ENCODE measurements around the gene CDCA4. TPM values are rescaled to one million over a fixed set of nuclear protein-coding genes. Genes with fewer than 3 reads are reported as not detected.

Gene CDCA4
- total RNA-seq, 2 experiments from 2014 or later, result 17.7 to 18.8 TPM

DNA sequence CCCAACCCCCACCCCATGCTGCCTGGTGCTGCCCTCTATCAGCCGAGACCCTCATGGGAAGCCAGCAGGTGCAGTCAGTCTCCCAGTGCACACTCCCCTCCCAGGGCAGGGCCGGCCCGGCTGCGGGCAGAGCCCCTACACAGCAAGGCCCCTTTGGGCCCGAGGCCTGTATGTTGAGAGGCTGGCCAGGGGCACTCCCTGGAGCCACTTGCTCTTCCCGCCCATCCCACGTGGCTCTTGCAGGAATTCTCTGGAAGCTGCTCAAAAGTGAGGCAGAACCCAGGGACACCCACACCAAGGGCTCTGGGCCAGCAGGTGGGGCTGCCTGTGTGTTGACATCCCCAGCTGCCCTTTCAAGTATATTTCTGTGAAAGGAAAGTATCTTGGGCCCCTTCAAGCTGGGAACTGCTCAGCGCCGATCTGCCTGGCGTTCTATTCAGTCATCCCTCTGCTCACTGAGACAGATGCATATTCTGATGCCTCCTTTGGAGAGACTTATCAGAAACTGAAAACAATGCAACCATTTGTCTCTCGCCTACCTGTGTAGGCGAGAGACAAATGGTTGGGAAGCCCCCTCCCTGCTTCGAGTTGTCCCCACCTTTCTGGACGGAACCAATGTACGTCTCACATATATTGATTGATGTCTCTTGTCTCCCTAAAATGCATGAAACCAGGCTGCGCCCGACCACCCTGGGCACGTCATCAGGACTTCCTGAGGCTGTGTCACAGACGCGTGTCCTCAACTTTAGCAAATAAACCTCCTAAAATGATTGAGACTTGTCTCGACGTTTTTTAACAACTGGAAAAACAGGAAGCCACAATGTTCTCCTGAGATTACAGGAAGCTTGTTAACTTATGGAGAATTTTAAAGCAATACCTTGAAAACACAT is 38.4 kb upstream of the CDCA4 start:
- ChIA-PET CTCF (interaction anchor here (1.0 to 9.9 kb wide), 7 partner anchors 14 to 84 kb away, joined by 3 to 75 read pairs (median 4); no protein-coding TSS in a partner anchor), POLR2A (interaction anchor here (0.6 to 4.1 kb wide), 9 partner anchors 12 to 43 kb away, joined by 3 to 34 read pairs (median 3); partner anchors contain the start of gene CDCA4)
- intact Hi-C loops (cut with DNase I, micrococcal nuclease), result loop anchor here (1.0 kb wide), 2 partner anchors 27 to 38 kb away; partner anchors contain the start of gene CDCA4 (in 1 of the 2)
- no peaks in the 10 kb centered on the region for H3K9me3 Mint-ChIP-seq
- peaks cover 53% of the 10 kb centered on the region for H3K4me1 Mint-ChIP-seq (ENCODE audit: low read depth)
- TF ChIP-seq CTCF (IDR thresholded peaks at IDR 0.05), result peak; percentile 35
- H3K36me3 Mint-ChIP-seq (ENCODE audit: low read depth), result peaks cover 49% of the 10 kb centered on the region
- H3K4me3 ChIP-seq (ENCODE audit: low read length), result peak overlapping the region; percentile 82
- DNase-seq, result peak in 11 of 14 experiments; percentile 27 to 86 (median 74)
- ATAC-seq (ENCODE audit: poor library complexity), result peak; percentile 77
- H3K27me3 ChIP-seq (ENCODE audit: control insufficient read depth in 1 of 2, insufficient read depth in 2 of 2, low read length in 2 of 2), result no peaks in the 10 kb centered on the region
- H3K27ac Mint-ChIP-seq, result peak overlapping the region; percentile 91
- H3K4me3 Mint-ChIP-seq, result peak overlapping the region; percentile 89
- H3K4me1 ChIP-seq (ENCODE audit: insufficient read depth, low read length), result peaks cover 63% of the 10 kb centered on the region
- no peaks in the 10 kb centered on the region for H3K9me3 ChIP-seq (ENCODE audit: control insufficient read depth in 1 of 2, insufficient read depth in 1 of 2, low read length in 2 of 2)
- H3K27ac ChIP-seq (ENCODE audit: low read depth in 1 of 2, low read length in 2 of 2), result peak overlapping the region; percentile 86 to 95
- H3K36me3 ChIP-seq (ENCODE audit: insufficient read depth, low read length), result peaks cover 37% of the 10 kb centered on the region
- H3K27me3 Mint-ChIP-seq, result no peaks in the 10 kb centered on the region

- Mint-ChIP-seq H3K4me1 (ENCODE audit: low read depth) (peaks cover 51% of the 10 kb centered on the region), H3K9me3 (no peaks in the 10 kb centered on the region)
- intact Hi-C loops (cut with DNase I, micrococcal nuclease), result loop anchor here (1.0 kb wide), 2 partner anchors 28 to 37 kb away; partner anchors contain the start of gene CDCA4 (in 1 of the 2)
Measured at GRCh38 chr14:105058521-105059034, 37.7 kb upstream of the CDCA4 start.

More at GRCh38 chr14:105058521-105059034, 37.7 kb upstream of the CDCA4 start:
- Histone ChIP-seq H3K9me3 (ENCODE audit: control insufficient read depth in 1 of 2, insufficient read depth in 1 of 2, low read length in 2 of 2) (no peaks in the 10 kb centered on the region), H3K27ac (ENCODE audit: low read depth in 1 of 2, low read length in 2 of 2) (peak overlapping the region; percentile 86 to 95), H3K27me3 (ENCODE audit: control insufficient read depth in 1 of 2, insufficient read depth in 2 of 2, low read length in 2 of 2) (no peaks in the 10 kb centered on the region), H3K4me1 (ENCODE audit: insufficient read depth, low read length) (peaks cover 56% of the 10 kb centered on the region), H3K36me3 (ENCODE audit: insufficient read depth, low read length) (peaks cover 44% of the 10 kb centered on the region), H3K4me3 (ENCODE audit: low read length) (no peak overlapping the region)
- Mint-ChIP-seq H3K4me3 (peak overlapping the region; percentile 27), H3K27me3 (no peaks in the 10 kb centered on the region), H3K36me3 (ENCODE audit: low read depth) (peaks cover 51% of the 10 kb centered on the region), H3K27ac (peak overlapping the region; percentile 91)
- ATAC-seq (ENCODE audit: poor library complexity) (no peak), DNase-seq (peak in 1 of 14 experiments; percentile 42)
- CTCF ChIA-PET, result interaction anchor here (1.0 to 9.9 kb wide), 6 partner anchors 13 to 83 kb away, joined by 3 to 75 read pairs (median 12); no protein-coding TSS in a partner anchor
- POLR2A ChIA-PET, result interaction anchor here (0.6 to 4.1 kb wide), 5 partner anchors 12 to 306 kb away, joined by 3 to 34 read pairs (median 3); partner anchors contain the start of gene SIVA1
- no peak for TF ChIP-seq CTCF (IDR thresholded peaks at IDR 0.05)
